Cardiac muscle cell (in vitro differentiated cells and primary cell): ENCODE results near the gene PASD1. TPM values are rescaled to one million over a fixed set of nuclear protein-coding genes. Genes with fewer than 3 reads are reported as not detected.
"Not testable (repeated sequence)": the region's sequence is repeated elsewhere in the genome, so short reads cannot be mapped to it uniquely, and the experiment has no call there.

ENCODE experiments used
- DNase-seq, 2 donors: peaks; one replicate each; pipeline versions ENCODE4 v3.0.0 to v3.0.0-alpha.2; 2010 to 2017; ENCODE audit warnings: low read depth in 1 of 2, low spot score in 1 of 2
- H3K27ac ChIP-seq: fragments of 200-600 bp; sonication (generic); 2 replicates; pipeline ENCODE4 v1.5.1; 2016
- H3K27me3 ChIP-seq: fragments of 200-600 bp; sonication (generic); 2 replicates; pipeline ENCODE4 v1.6.0; 2016; ENCODE audit warnings: control low read depth
- H3K36me3 ChIP-seq: fragments of 200-600 bp; sonication (generic); 2 replicates; pipeline ENCODE4 v1.5.1; 2016; ENCODE audit warnings: control low read depth
- H3K4me1 ChIP-seq: fragments of 200-600 bp; sonication (generic); 2 replicates; pipeline ENCODE4 v1.8.1; 2017; ENCODE audit warnings: low read depth, mild to moderate bottlenecking, mixed run types
- H3K4me3 ChIP-seq: fragments of 200-600 bp; sonication (generic); 2 replicates; pipeline ENCODE4 v1.5.1; 2016; ENCODE audit warnings: mild to moderate bottlenecking
- H3K9me3 ChIP-seq: fragments of 200-600 bp; sonication (generic); 2 replicates; pipeline ENCODE4 v1.5.1; 2017; ENCODE audit warnings: low read depth, mild to moderate bottlenecking, control low read depth
- CTCF ChIP-seq: IDR thresholded peaks from 2 replicates; pipeline ENCODE4 v1.5.1; 2012; ENCODE audit warnings: low read depth, mild to moderate bottlenecking, low read length
- polyA plus RNA-seq: library from polyadenylated mRNA; unstranded; fragments of >200 nt; fragmentation: Nextera tagmentation; extraction: Ambion mirVana; gene quantifications from 2 replicates; pipeline ENCODE4 v1.2.1, GENCODE V29; 2016
- total RNA-seq: library from RNA; depleted of rRNA; stranded (reverse); fragments of >200 nt; gene quantifications from 2 replicates; pipeline ENCODE4 v1.2.3, GENCODE V29; 2016

The PASD1 gene
- total and polyA plus RNA-seq, 2 experiments from 2014 or later = 0.13 to 0.30 TPM

- H3K27me3 ChIP-seq = no peaks in the 10 kb centered on the region
- no peak overlapping the region for H3K27ac ChIP-seq
- DNase-seq = no peak
- H3K9me3 ChIP-seq = no peaks in the 10 kb centered on the region
- H3K4me3 ChIP-seq = no peak overlapping the region
- no peak for TF ChIP-seq CTCF
- no peaks in the 10 kb centered on the region for H3K36me3 ChIP-seq
- no peaks in the 10 kb centered on the region for H3K4me1 ChIP-seq
Measured at GRCh38 chrX:151552743-151553142, 10.7 kb upstream of the PASD1 start.

GRCh38 chrX:151555301-151555700 lies 8.2 kb upstream of the PASD1 start:
- not testable (repeated sequence) for DNase-seq, H3K4me1 ChIP-seq, H3K27ac ChIP-seq, H3K27me3 ChIP-seq, H3K9me3 ChIP-seq, H3K4me3 ChIP-seq, H3K36me3 ChIP-seq

GRCh38 chrX:151562485-151562884 lies 990 bp upstream of the PASD1 start:
- H3K27ac ChIP-seq, H3K4me3 ChIP-seq, H3K27me3 ChIP-seq, H3K4me1 ChIP-seq, H3K36me3 ChIP-seq, H3K9me3 ChIP-seq, DNase-seq: not testable (repeated sequence)

- not testable (repeated sequence) for H3K27me3 ChIP-seq, H3K27ac ChIP-seq, H3K9me3 ChIP-seq, H3K4me1 ChIP-seq, H3K4me3 ChIP-seq, DNase-seq, H3K36me3 ChIP-seq
Measured at GRCh38 chrX:151563003-151563402, 472 bp upstream of the PASD1 start.

- H3K27ac ChIP-seq = no peak overlapping the region
- no peak overlapping the region for H3K4me3 ChIP-seq
- H3K27me3 ChIP-seq = no peaks in the 10 kb centered on the region
- DNase-seq = no peak
- no peaks in the 10 kb centered on the region for H3K36me3 ChIP-seq
- no peak for TF ChIP-seq CTCF
- no peaks in the 10 kb centered on the region for H3K4me1 ChIP-seq
- no peaks in the 10 kb centered on the region for H3K9me3 ChIP-seq
Measured at GRCh38 chrX:151564035-151564434, 560 bp downstream of the PASD1 start.

- not testable (repeated sequence) for H3K27ac ChIP-seq, H3K4me1 ChIP-seq, DNase-seq
Measured at GRCh38 chrX:151566872-151567271, 3.4 kb downstream of the PASD1 start.

GRCh38 chrX:151570561-151570960 lies 7.1 kb downstream of the PASD1 start:
- no peak overlapping the region for H3K27ac ChIP-seq
- H3K4me3 ChIP-seq = no peak overlapping the region
- H3K27me3 ChIP-seq = no peaks in the 10 kb centered on the region
- H3K36me3 ChIP-seq = no peaks in the 10 kb centered on the region
- DNase-seq = no peak
- no peaks in the 10 kb centered on the region for H3K4me1 ChIP-seq
- H3K9me3 ChIP-seq = no peaks in the 10 kb centered on the region
- TF ChIP-seq CTCF = no peak

More at GRCh38 chrX:151566872-151567271, 3.4 kb downstream of the PASD1 start:
- not testable (repeated sequence) for H3K9me3 ChIP-seq, H3K36me3 ChIP-seq, H3K4me3 ChIP-seq, H3K27me3 ChIP-seq

GRCh38 chrX:151593384-151593783 lies 29.9 kb downstream of the PASD1 start:
- H3K9me3 ChIP-seq, H3K4me1 ChIP-seq, H3K27me3 ChIP-seq, H3K4me3 ChIP-seq, DNase-seq, H3K36me3 ChIP-seq, H3K27ac ChIP-seq: not testable (repeated sequence)
